GM21717 (cell line): ENCODE data around the gene EFTUD2.
A peak's percentile ranks its signal among the peaks of the same experiment; 100 is the strongest.

Experiments used
- ATAC-seq: cut with Tn5 transposase; IDR thresholded peaks from one replicate; pipeline ENCODE4 v1.9.1; 2021; ENCODE audit warnings: mild to moderate bottlenecking, moderate library complexity; ENCODE audit not compliant: unreplicated experiment

EFTUD2 gene

GRCh38 chr17:44925731-44926697, 26.8 kb upstream of the EFTUD2 start:
- ATAC-seq, result no peak

- no peak for ATAC-seq
Measured at GRCh38 chr17:44924107-44924544, 24.9 kb upstream of the EFTUD2 start.

DNA sequence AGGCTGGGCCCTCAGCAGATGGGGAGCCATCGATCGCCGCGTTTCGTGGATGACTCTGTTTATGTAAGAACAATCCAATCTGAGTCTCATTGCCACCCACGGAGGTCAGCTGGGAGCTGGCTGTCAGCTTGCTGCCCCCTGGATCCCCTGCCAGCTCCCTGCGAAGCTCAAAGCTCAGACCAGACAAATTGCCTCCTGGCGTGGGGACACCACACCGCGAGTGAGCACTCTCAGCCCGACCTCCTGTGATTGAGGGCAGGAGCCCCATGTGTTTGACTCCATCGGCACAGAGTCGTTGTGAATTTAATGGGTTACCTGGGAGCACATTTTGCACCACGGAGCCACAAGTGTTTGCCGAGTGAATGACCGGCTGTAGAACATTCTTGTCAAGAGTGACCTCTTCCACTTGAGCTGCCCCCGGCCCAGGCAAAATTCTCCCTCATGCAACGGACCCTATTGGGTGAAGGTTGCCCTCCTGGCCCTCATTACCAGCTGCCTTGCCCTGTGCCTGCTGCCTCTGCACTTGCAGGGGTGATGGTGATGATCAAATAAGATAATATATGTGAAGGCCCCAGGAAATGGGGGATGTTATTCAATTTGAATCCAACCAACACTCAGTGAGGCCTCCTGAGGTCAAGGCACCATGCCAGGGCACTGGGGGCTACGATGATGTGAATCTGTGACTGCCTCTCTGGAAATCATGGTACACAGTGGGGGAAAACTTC, 23.7 kb upstream of the EFTUD2 start:
- no peak for ATAC-seq

- ATAC-seq, result no peak
Measured at GRCh38 chr17:44922136-44922535, 22.9 kb upstream of the EFTUD2 start.

- ATAC-seq, result no peak
Measured at GRCh38 chr17:44921122-44921882, 22.1 kb upstream of the EFTUD2 start.

DNA sequence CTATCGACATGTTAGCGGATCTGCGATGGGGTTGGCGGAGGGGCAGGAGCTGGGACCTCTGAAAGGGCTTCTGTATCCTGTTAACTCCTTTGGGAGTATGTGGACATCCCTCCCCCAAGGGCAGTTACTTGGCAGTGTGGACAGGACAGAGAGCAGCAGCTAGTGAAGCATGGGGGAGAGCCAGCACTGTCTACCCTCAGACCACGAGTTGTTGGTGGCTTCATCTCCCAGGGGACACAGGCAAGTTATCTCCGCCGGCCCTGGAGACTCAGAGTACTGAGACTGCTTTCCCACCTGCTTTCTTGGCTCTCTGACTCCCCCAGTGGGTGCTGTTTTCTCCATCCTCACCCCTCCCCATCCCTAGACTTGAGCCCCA, 21.3 kb upstream of the EFTUD2 start:
- ATAC-seq, result no peak

GRCh38 chr17:44919885-44920564, 20.8 kb upstream of the EFTUD2 start:
- peak; percentile 57 for ATAC-seq

DNA sequence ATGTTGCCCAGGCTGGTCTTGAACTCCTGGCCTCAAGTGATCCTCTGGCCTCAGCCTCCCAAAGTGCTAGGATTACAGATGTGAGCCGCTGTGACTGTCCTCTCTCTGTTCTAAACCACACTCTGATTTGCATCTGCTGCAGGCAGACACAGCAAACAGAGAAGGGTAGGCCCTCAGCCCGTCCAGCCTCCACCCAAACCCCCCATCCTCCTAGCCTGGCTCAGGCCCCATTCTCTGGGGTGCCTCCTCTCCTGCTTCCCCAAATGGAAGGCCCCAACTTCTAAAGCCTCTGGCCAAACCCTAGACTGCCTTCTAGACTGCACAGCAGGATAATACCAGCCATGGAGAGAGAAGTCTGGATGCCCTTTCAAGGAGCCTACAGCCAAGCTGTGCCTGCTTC, 20.2 kb upstream of the EFTUD2 start:
- no peak for ATAC-seq

- no peak for ATAC-seq
Measured at GRCh38 chr17:44918006-44918405, 18.8 kb upstream of the EFTUD2 start.

GRCh38 chr17:44917456-44917855, 18.2 kb upstream of the EFTUD2 start:
- no peak for ATAC-seq

DNA sequence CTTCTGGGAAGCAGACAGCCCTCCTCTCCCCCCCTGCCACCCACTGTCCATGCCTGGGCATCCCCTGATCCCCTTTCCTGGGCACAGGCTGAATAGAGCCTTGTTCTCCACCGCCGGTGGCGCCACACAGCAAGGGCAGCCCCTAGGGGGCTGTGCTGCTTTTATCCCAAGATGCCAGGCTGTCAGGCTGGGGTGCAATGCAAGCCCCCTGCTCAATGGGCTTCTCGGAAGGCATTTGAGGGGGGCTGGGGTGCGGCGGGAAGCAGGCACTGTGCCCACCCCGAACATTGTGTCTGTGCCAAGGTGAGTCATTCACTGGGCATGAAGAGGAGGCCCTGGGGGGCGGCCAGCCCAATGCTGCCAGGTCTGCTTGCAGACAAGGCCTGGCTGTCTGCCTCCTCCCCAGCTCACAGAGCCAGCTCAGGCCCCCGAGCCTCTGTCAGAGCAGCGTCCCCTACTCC, 17.6 kb upstream of the EFTUD2 start:
- ATAC-seq, result no peak

- ATAC-seq, result no peak
Measured at GRCh38 chr17:44915862-44916780, 16.9 kb upstream of the EFTUD2 start.

DNA sequence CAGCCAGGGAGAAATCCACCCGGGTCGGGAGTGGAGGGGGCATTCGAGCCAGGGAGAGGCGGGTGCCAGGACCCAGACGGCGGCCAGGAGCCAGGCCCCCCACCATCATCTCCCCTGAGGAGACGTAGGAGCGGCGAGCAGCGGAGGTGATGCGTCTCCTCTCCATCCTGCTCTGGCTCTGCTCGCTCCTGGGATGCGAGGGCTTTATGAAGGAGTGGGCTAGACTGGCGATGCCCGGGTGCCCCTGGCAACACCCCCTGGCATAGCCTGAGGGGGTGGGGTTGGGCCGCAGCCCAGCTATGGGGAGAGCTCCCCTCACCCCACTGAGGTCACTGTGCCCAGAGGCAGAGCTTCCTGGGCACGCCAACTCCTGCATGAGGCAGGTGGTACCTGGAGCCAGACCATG, 16.1 kb upstream of the EFTUD2 start, which contains the start of gene GFAP:
TSS of gene GFAP (minus strand) at position 180 of the 406 bp plus-strand sequence. CDS start at position 166, 14 bp downstream.
- no peak for ATAC-seq

GRCh38 chr17:44914698-44915271, 15.5 kb upstream of the EFTUD2 start:
- no peak for ATAC-seq

DNA sequence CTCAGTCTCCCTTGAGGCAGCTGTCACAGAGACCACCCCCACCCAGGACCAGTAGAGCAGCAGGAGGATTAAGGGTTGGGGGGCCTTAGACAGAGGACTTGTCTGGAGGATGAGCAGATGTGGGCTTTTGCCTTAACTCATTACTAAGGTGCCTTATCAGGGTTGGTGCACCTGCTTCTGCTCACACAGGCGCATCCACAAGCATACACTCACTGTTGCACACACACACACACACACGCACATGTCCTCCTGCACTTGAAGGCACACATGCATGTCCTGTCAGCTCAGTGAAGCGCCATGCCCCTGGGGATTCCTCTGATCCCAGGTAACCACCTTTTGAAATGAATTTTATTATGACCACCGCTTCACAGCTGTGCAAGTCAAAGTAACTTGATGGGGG, 14.9 kb upstream of the EFTUD2 start:
- ATAC-seq, result no peak

DNA sequence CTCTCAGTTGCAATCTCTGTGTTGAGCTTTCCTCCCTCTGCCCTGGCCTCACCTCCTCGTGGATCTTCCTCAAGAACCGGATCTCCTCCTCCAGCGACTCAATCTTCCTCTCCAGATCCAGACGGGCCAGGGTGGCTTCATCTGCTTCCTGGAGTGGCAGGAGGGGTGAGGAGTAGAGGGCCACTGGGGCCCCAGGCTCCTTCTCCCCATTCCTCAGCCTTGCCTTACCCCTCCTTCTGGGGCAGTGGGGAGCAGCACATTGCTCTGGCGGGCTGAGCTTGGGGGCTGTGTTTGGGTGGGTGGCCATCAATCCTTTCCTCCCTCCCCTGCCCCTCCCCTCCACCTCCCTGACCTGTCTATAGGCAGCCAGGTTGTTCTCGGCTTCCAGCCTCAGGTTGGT, 14.4 kb upstream of the EFTUD2 start:
- ATAC-seq, result no peak

- ATAC-seq, result no peak
Measured at GRCh38 chr17:44912763-44913544, 13.7 kb upstream of the EFTUD2 start.
